Measurements from ENCODE around the gene SRP68. TPM values are rescaled to one million over a fixed set of nuclear protein-coding genes. Genes with fewer than 3 reads are reported as not detected.
A peak's percentile ranks its signal among the peaks of the same experiment; 100 is the strongest.

Gene SRP68
- total and polyA plus RNA-seq, 2 experiments from 2014 or later = 38.2 to 69.8 TPM

- TF ChIP-seq EZH2 (IDR thresholded peaks at IDR 0.05; ENCODE audit: insufficient read depth, poor library complexity, severe bottlenecking) (no peak), EZH2phosphoT487 (IDR thresholded peaks at IDR 0.05; ENCODE audit: insufficient read depth, low read depth) (no peak)
- WGBS, 2 experiments (ENCODE audit: low coverage in 1 of 2, low lambda C conversion rate in 2 of 2, missing lambda C conversion rate in 2 of 2) = 93% methylated on average over 3 of the region's 3 CpGs
These were observed 15.4 kb downstream of the SRP68 start for GRCh38 chr17:76056882-76057281.

DNA sequence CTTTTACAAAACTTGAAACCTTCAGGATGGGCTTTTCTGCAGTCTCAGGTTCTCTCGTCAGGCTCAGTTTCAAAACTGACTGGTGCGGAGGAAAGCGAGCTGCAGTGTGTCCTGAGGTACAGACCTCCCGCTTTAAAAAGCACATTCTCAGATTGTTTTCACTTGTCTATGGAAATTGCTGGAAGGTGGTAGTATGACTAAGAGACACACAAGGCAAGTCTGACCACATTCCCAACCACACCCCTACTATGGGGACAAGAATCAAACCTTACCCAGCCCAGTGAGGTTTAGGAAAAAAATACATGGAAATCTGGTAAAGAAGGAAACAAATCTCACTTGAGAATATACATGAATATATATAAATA, 18.2 kb downstream of the SRP68 start:
- Histone ChIP-seq H3K36me3 (ENCODE audit: low read depth) (peaks cover 81% of the 10 kb centered on the region), H2AFZ (no peak overlapping the region), H3K27ac (no peak overlapping the region), H4K20me1 (ENCODE audit: insufficient read depth) (no peaks in the 10 kb centered on the region), H3K27me3 (replicated peaks; ENCODE audit: insufficient read depth) (no peaks in the 10 kb centered on the region), H3K9ac (no peak overlapping the region), H3K4me1 (ENCODE audit: insufficient read depth) (peaks cover 4% of the 10 kb centered on the region; the same call in 1 of the 2 replicates), H3K4me3 (no peak overlapping the region), H3K79me2 (ENCODE audit: insufficient read depth) (peaks cover 67% of the 10 kb centered on the region), H3K9me3 (ENCODE audit: low read depth) (no peaks in the 10 kb centered on the region), H3K4me2 (ENCODE audit: unreplicated experiment) (no peak overlapping the region), H3F3A (ENCODE audit: insufficient read depth) (no peaks in the 10 kb centered on the region; the same call in 1 of the 2 replicates), H3K9me2 (ENCODE audit: insufficient read depth) (no peaks in the 10 kb centered on the region)
- 97 to 98% methylated on average over 4 of the region's 4 CpGs for WGBS, 2 experiments (ENCODE audit: low coverage in 1 of 2, low lambda C conversion rate in 2 of 2, missing lambda C conversion rate in 2 of 2)
- TF ChIP-seq EZH2phosphoT487 (IDR thresholded peaks at IDR 0.05; ENCODE audit: insufficient read depth, low read depth) (no peak), EZH2 (IDR thresholded peaks at IDR 0.05; ENCODE audit: insufficient read depth, poor library complexity, severe bottlenecking) (no peak)
- in situ Hi-C loops (cut with MboI) = no loop called here
- peak; percentile 64 for DNase-seq

More at GRCh38 chr17:76056882-76057281, 15.4 kb downstream of the SRP68 start:
- Histone ChIP-seq H3F3A (ENCODE audit: insufficient read depth) (no peaks in the 10 kb centered on the region; the same call in 1 of the 2 replicates), H2AFZ (no peak overlapping the region), H3K4me2 (ENCODE audit: unreplicated experiment) (no peak overlapping the region), H4K20me1 (ENCODE audit: insufficient read depth) (no peaks in the 10 kb centered on the region), H3K27ac (no peak overlapping the region), H3K9me3 (ENCODE audit: low read depth) (no peaks in the 10 kb centered on the region), H3K79me2 (ENCODE audit: insufficient read depth) (peaks cover 48% of the 10 kb centered on the region), H3K27me3 (replicated peaks; ENCODE audit: insufficient read depth) (no peaks in the 10 kb centered on the region), H3K4me3 (no peak overlapping the region), H3K9me2 (ENCODE audit: insufficient read depth) (no peaks in the 10 kb centered on the region), H3K9ac (no peak overlapping the region), H3K4me1 (ENCODE audit: insufficient read depth) (peaks cover 4% of the 10 kb centered on the region; the same call in 1 of the 2 replicates), H3K36me3 (ENCODE audit: low read depth) (peaks cover 75% of the 10 kb centered on the region)
- in situ Hi-C loops (cut with MboI) = no loop called here
- DNase-seq = no peak

DNA sequence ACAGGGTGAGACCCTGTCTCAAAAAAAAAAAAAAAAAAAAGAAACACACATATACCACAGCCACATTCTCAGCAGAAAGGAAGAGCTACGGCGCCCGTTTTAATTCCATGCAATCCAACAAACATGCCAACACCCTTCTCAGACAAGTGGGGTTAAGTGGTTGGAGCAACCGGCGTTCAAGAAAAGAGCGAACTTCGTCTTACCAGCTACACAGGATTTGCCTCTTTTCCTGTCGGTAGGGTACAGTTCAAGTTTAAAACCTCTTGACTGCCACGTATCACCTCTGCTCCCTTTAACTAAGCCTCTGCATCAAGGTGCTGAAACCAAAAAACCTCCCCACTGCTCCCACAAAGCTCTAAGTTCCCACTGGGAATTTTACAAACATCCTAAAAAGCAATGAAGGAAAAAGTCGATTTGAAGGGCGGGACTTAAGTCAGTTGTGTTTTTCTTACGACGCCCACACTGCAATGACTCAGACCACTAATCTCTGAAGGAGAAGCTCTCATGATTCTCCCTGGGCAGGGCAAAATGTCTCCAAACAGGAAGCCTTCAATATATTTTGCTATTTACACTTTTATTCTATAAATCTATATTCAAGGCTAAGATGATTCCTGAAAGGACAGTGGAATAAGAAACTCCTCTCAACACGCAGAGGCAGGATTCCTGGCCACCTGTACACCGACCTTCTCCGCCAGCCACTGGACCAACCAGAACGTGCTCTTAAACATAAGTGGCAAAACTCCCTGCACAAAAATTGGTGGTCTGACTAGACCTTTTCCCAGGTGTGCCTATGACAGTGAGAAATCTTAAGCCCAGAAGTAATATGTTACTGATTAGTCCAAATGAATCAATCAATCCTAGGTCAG, 18.8 kb downstream of the SRP68 start:
- H3K27ac ChIP-seq = no peak overlapping the region

DNA sequence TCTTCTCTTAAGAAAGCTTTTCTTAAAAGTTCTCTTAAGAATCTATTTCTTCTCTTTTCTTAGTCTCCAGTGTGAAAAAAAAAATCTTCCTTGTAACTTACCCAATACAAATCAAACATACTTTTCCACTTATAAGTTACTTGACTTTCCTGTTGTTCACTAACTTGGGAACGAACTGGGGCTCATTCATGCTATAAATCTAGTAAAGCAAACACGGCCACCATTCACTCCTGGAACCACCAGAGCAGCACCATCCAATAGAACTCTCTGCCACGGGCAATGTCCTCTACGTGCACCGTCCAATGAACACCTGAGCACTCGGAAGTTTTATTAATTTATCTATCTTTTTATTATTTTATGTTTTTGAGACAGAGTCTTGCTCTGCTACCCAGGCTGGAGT, 20.8 kb downstream of the SRP68 start:
- WGBS, 2 experiments (ENCODE audit: low coverage in 1 of 2, low lambda C conversion rate in 2 of 2, missing lambda C conversion rate in 2 of 2) = 83 to 84% methylated on average over 6 of the region's 6 CpGs
- in situ Hi-C loops (cut with MboI) = no loop called here

More for the DNA sequence above, 18.8 kb downstream of the SRP68 start:
- Histone ChIP-seq H3K9me3 (ENCODE audit: low read depth) (no peaks in the 10 kb centered on the region), H3K9me2 (ENCODE audit: insufficient read depth) (no peaks in the 10 kb centered on the region), H2AFZ (no peak overlapping the region), H3K4me1 (ENCODE audit: insufficient read depth) (peaks cover 4% of the 10 kb centered on the region; the same call in 1 of the 2 replicates), H3K36me3 (ENCODE audit: low read depth) (peaks cover 80% of the 10 kb centered on the region), H3K4me2 (ENCODE audit: unreplicated experiment) (no peak overlapping the region), H3F3A (ENCODE audit: insufficient read depth) (no peaks in the 10 kb centered on the region; the same call in 1 of the 2 replicates), H3K79me2 (ENCODE audit: insufficient read depth) (peaks cover 67% of the 10 kb centered on the region), H3K27me3 (replicated peaks; ENCODE audit: insufficient read depth) (no peaks in the 10 kb centered on the region), H3K9ac (no peak overlapping the region), H4K20me1 (ENCODE audit: insufficient read depth) (no peaks in the 10 kb centered on the region), H3K4me3 (no peak overlapping the region)
- peak; percentile 71 for DNase-seq
- in situ Hi-C loops (cut with MboI) = no loop called here
- TF ChIP-seq EZH2phosphoT487 (IDR thresholded peaks at IDR 0.05; ENCODE audit: insufficient read depth, low read depth) = no peak
- no peak for TF ChIP-seq EZH2 (IDR thresholded peaks at IDR 0.05; ENCODE audit: insufficient read depth, poor library complexity, severe bottlenecking)
- WGBS, 2 experiments (ENCODE audit: low coverage in 1 of 2, low lambda C conversion rate in 2 of 2, missing lambda C conversion rate in 2 of 2) = 89 to 91% methylated on average over 17 of the region's 17 CpGs

More for the DNA sequence above, 20.8 kb downstream of the SRP68 start:
- H3K27ac ChIP-seq = no peak overlapping the region
- no peaks in the 10 kb centered on the region for H3K9me3 ChIP-seq (ENCODE audit: low read depth)
- peaks cover 56% of the 10 kb centered on the region for H3K79me2 ChIP-seq (ENCODE audit: insufficient read depth)
- H3K27me3 ChIP-seq (replicated peaks; ENCODE audit: insufficient read depth) = no peaks in the 10 kb centered on the region
- peaks cover 4% of the 10 kb centered on the region; the same call in 1 of the 2 replicates for H3K4me1 ChIP-seq (ENCODE audit: insufficient read depth)
- no peaks in the 10 kb centered on the region; the same call in 1 of the 2 replicates for H3F3A ChIP-seq (ENCODE audit: insufficient read depth)
- no peak overlapping the region for H3K4me2 ChIP-seq (ENCODE audit: unreplicated experiment)
- no peaks in the 10 kb centered on the region for H3K9me2 ChIP-seq (ENCODE audit: insufficient read depth)
- H3K9ac ChIP-seq = no peak overlapping the region
- TF ChIP-seq EZH2 (IDR thresholded peaks at IDR 0.05; ENCODE audit: insufficient read depth, poor library complexity, severe bottlenecking) = no peak
- TF ChIP-seq EZH2phosphoT487 (IDR thresholded peaks at IDR 0.05; ENCODE audit: insufficient read depth, low read depth) = no peak
- no peaks in the 10 kb centered on the region for H4K20me1 ChIP-seq (ENCODE audit: insufficient read depth)
- no peak overlapping the region for H3K4me3 ChIP-seq
- peaks cover 73% of the 10 kb centered on the region for H3K36me3 ChIP-seq (ENCODE audit: low read depth)
- H2AFZ ChIP-seq = no peak overlapping the region
- no peak for DNase-seq
